ENCODE data around the gene MCOLN1. TPM values are rescaled to one million over a fixed set of nuclear protein-coding genes. Genes with fewer than 3 reads are reported as not detected.
A peak's percentile ranks its signal among the peaks of the same experiment; 100 is the strongest.
"Not testable (repeated sequence)": the region's sequence is repeated elsewhere in the genome, so short reads cannot be mapped to it uniquely, and the experiment has no call there.

Gene MCOLN1
- total and polyA plus RNA-seq, 8 donors: 13.0 to 76.6 (median 15.3) TPM

DNA sequence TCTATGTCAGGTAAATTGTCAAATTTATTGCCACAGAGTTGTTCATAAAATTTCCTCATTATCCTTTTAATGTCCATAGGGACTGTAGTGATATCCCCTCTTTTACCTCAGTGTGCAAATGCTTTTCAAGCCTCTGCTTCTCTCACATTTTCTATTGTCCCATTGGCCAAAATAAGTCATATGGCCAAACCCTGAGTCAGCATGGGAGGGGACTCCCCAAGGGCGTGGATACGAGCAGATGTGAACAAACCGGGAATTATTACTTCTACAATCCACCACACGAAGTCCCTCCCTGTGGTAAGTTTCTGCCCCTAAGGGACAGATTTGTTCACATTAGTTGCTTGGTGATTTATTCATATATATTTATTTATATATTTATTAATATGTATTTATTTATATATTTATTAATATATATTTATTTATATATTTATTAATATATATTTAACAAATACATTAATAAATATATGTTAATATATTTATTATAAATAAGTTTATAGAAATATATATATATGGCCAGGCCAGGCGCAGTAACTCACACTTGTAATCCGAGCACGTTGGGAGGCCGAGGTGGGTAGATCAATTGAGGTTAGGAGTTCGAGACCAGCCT, 53.1 kb downstream of the MCOLN1 start:
- DNase-seq (no peak), ATAC-seq (no peak)
- Histone ChIP-seq H3K36me3 (no peaks in the 10 kb centered on the region), H3K27me3 (peaks cover 0 to 5% of the 10 kb centered on the region in 2 donors), H3K9me3 (no peaks in the 10 kb centered on the region), H3K4me3 (no peak overlapping the region), H3K4me1 (no peaks in the 10 kb centered on the region), H3K27ac (no peak overlapping the region)
- TF ChIP-seq, protein P1, sequence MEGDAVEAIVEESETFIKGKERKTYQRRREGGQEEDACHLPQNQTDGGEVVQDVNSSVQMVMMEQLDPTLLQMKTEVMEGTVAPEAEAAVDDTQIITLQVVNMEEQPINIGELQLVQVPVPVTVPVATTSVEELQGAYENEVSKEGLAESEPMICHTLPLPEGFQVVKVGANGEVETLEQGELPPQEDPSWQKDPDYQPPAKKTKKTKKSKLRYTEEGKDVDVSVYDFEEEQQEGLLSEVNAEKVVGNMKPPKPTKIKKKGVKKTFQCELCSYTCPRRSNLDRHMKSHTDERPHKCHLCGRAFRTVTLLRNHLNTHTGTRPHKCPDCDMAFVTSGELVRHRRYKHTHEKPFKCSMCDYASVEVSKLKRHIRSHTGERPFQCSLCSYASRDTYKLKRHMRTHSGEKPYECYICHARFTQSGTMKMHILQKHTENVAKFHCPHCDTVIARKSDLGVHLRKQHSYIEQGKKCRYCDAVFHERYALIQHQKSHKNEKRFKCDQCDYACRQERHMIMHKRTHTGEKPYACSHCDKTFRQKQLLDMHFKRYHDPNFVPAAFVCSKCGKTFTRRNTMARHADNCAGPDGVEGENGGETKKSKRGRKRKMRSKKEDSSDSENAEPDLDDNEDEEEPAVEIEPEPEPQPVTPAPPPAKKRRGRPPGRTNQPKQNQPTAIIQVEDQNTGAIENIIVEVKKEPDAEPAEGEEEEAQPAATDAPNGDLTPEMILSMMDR (IDR thresholded peaks at IDR 0.05): no peak
- intact Hi-C loops (cut with DNase I): no loop called here

DNA sequence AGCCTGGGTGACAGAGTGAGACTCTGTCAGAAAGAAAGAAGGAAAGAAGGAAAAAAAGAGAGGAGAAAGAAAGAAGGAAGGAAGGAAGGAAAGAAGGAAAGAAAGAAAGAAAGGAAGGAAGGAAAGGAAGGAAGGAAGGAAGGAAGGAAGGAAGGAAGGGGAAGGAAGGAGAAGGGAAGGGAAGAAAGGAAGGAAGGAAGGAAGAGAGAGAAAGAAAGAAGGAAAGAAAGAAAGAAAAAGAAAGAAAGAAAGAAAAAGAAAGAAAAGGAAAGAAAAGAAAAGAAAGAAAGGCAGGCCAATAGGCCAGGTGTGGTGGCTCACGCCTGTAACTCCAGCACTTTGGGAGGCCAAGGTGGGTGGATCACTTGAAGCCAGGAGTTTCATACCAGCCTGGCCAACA, 55.0 kb downstream of the MCOLN1 start:
- H3K9me3 ChIP-seq; intact Hi-C loops (cut with DNase I); ATAC-seq; H3K4me3 ChIP-seq; H3K36me3 ChIP-seq; H3K27me3 ChIP-seq; H3K27ac ChIP-seq; H3K4me1 ChIP-seq; DNase-seq: not testable (repeated sequence)

DNA sequence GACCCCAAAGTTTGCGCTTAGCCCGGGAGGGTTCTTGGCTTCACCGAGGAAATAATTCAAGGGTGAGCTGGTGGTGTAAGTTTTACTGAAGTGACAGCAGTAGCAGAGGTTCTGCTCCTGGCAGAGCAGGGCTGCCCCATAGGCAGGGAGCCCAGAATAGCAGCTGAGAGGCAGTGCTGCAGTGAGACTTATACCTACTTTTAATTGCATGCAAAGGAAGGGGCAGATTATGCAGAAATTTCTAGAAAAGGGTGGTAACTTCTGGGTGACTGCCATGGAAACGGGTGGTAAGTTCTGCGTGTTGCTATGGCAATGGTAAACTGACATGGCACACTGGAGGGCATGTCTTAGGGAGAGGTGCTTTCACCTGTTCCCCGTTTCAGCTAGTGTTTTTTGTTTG, 55.7 kb downstream of the MCOLN1 start:
- ATAC-seq: no peak
- no peaks in the 10 kb centered on the region for H3K36me3 ChIP-seq
- no peak overlapping the region for H3K4me3 ChIP-seq
- no peaks in the 10 kb centered on the region for H3K4me1 ChIP-seq
- H3K27me3 ChIP-seq: peaks cover 0 to 5% of the 10 kb centered on the region in 2 donors
- no peaks in the 10 kb centered on the region for H3K9me3 ChIP-seq
- intact Hi-C loops (cut with DNase I): no loop called here
- TF ChIP-seq, protein P1 (IDR thresholded peaks at IDR 0.05): no peak
- H3K27ac ChIP-seq: no peak overlapping the region
- DNase-seq: no peak

DNA sequence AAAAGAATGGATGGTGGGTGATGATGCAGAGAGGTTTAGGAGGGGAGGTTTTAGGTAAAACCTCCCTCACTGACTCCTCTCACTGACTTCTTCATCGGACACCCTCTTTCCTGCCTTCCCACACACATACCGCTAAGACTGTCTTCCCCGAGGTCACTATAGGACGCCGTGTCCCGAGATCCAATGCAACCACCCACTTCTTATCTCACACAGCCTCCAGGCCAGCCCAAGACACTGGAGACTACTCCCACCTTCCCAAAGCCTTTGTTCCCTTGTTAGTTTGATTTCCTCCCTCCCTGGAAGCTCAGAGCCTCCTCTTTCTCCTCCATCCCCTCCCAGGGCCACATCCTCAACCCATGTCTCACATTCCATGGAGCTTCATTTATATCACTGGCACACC, 56.8 kb downstream of the MCOLN1 start:
- no peaks in the 10 kb centered on the region for H3K4me1 ChIP-seq
- DNase-seq (no peak), ATAC-seq (no peak)
- H3K9me3 ChIP-seq: no peaks in the 10 kb centered on the region
- H3K27me3 ChIP-seq: peaks cover 0 to 5% of the 10 kb centered on the region in 2 donors
- H3K27ac ChIP-seq: no peak overlapping the region
- intact Hi-C loops (cut with DNase I): no loop called here
- H3K4me3 ChIP-seq: no peak overlapping the region
- TF ChIP-seq, protein P1 (IDR thresholded peaks at IDR 0.05): no peak
- H3K36me3 ChIP-seq: no peaks in the 10 kb centered on the region

DNA sequence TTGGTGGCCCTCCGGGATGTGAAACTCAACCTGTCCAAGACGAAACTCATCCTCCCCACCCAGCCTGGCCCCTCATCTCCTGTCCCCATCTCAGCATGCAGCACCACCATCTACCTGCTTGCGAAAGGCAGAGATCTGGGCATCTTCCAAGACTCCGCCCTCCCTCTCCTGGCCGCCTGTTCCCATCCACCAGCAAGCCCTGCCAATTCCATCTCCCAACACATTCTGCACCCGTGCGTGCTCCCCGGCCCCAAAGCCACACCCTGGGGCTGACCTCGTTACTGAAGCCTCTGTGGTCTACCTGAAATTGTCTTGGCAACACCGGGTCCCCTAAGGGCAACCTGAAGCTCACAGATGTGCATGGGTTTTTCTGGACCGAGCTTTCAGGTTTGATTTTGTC, 60.0 kb downstream of the MCOLN1 start:
- H3K4me3 ChIP-seq: no peak overlapping the region
- H3K36me3 ChIP-seq: no peaks in the 10 kb centered on the region
- TF ChIP-seq, protein P1 (IDR thresholded peaks at IDR 0.05): no peak
- ATAC-seq: peak; percentile 36
- no peak for DNase-seq
- H3K4me1 ChIP-seq: no peaks in the 10 kb centered on the region
- no peak overlapping the region for H3K27ac ChIP-seq
- intact Hi-C loops (cut with DNase I): no loop called here
- H3K27me3 ChIP-seq: peaks cover 0 to 8% of the 10 kb centered on the region in 2 donors
- no peaks in the 10 kb centered on the region for H3K9me3 ChIP-seq

Other genes starting within 250 kb of the MCOLN1 start
- 10 to 100 TPM; 21.2 to 22.8 TPM for gene INSR, start 228.2 kb upstream of the MCOLN1 start, total RNA-seq
- gene INSR, start 228.2 kb upstream of the MCOLN1 start, polyA plus RNA-seq (ENCODE audit: insufficient read length in 6 of 6): 10 to 100 TPM; 14.0 to 18.7 (median 17.6) TPM
- 10 to 100 TPM; 42.8 to 61.2 TPM for gene ARHGEF18, start 173.7 kb upstream of the MCOLN1 start, total RNA-seq
- gene ARHGEF18, start 173.7 kb upstream of the MCOLN1 start, polyA plus RNA-seq (ENCODE audit: insufficient read length in 6 of 6): 10 to 100 TPM; 24.6 to 35.3 (median 28.7) TPM
- 1 to 10 TPM; 3.6 to 4.6 TPM for gene PEX11G, start 33.6 kb upstream of the MCOLN1 start, total RNA-seq
- gene PEX11G, start 33.6 kb upstream of the MCOLN1 start, polyA plus RNA-seq (ENCODE audit: insufficient read length in 6 of 6): 1 to 10 TPM; 2.9 to 5.4 (median 4.0) TPM
- gene ZNF358, start 6.5 kb upstream of the MCOLN1 start, total RNA-seq: 10 to 100 TPM; 46.1 to 47.6 TPM
- gene ZNF358, start 6.5 kb upstream of the MCOLN1 start, polyA plus RNA-seq (ENCODE audit: insufficient read length in 6 of 6): 10 to 100 TPM; 36.9 to 56.1 (median 44.4) TPM
- gene PNPLA6, start 13.1 kb downstream of the MCOLN1 start, total RNA-seq: 100 to 1,000 TPM; 134 to 255 TPM
- gene PNPLA6, start 13.1 kb downstream of the MCOLN1 start, polyA plus RNA-seq (ENCODE audit: insufficient read length in 6 of 6): 10 to 100 TPM; 28.7 to 48.8 (median 36.3) TPM
- gene CAMSAP3, start 73.2 kb downstream of the MCOLN1 start, total RNA-seq: 10 to 100 TPM; 20.5 to 22.3 TPM
- gene CAMSAP3, start 73.2 kb downstream of the MCOLN1 start, polyA plus RNA-seq (ENCODE audit: insufficient read length in 6 of 6): 10 to 100 TPM; 10.5 to 17.1 (median 14.1) TPM
- 10 to 100 TPM; 32.8 to 33.7 TPM for gene XAB2, start 106.9 kb downstream of the MCOLN1 start, total RNA-seq
- gene XAB2, start 106.9 kb downstream of the MCOLN1 start, polyA plus RNA-seq (ENCODE audit: insufficient read length in 6 of 6): 10 to 100 TPM; 30.5 to 38.8 (median 32.0) TPM
- 10 to 100 TPM; 92.6 to 98.6 TPM for gene PET100, start 107.2 kb downstream of the MCOLN1 start, total RNA-seq
- gene PET100, start 107.2 kb downstream of the MCOLN1 start, polyA plus RNA-seq (ENCODE audit: insufficient read length in 6 of 6): 100 to 1,000 TPM in 3 of 6 donors, 10 to 100 TPM in 3; 82.8 to 111 (median 99.0) TPM
- 1 to 10 TPM; 1.6 to 1.8 TPM for gene PCP2, start 111.1 kb downstream of the MCOLN1 start, total RNA-seq
- 1 to 10 TPM in 5 of 6 donors, under 1 TPM in 1; 0.57 to 1.6 (median 1.4) TPM for gene PCP2, start 111.1 kb downstream of the MCOLN1 start, polyA plus RNA-seq (ENCODE audit: insufficient read length in 6 of 6)
- 100 to 1,000 TPM; 153 to 277 TPM for gene STXBP2, start 114.5 kb downstream of the MCOLN1 start, total RNA-seq
- gene STXBP2, start 114.5 kb downstream of the MCOLN1 start, polyA plus RNA-seq (ENCODE audit: insufficient read length in 6 of 6): 10 to 100 TPM; 32.5 to 46.1 (median 38.9) TPM
- 10 to 100 TPM in 1 of 2 donors, 1 to 10 TPM in 1; 3.6 to 22.4 TPM for gene RETN, start 146.4 kb downstream of the MCOLN1 start, total RNA-seq
- gene RETN, start 146.4 kb downstream of the MCOLN1 start, polyA plus RNA-seq (ENCODE audit: insufficient read length in 6 of 6): 1 to 10 TPM; 1.2 to 3.9 (median 1.9) TPM
- 100 to 1,000 TPM in 1 of 2 donors, 10 to 100 TPM in 1; 26.4 to 112 TPM for gene MCEMP1, start 154.5 kb downstream of the MCOLN1 start, total RNA-seq
- gene MCEMP1, start 154.5 kb downstream of the MCOLN1 start, polyA plus RNA-seq (ENCODE audit: insufficient read length in 6 of 6): under 1 TPM; 0.32 to 0.90 (median 0.52) TPM
- gene TRAPPC5, start 158.2 kb downstream of the MCOLN1 start, total RNA-seq: 100 to 1,000 TPM; 105 to 106 TPM
- 10 to 100 TPM; 25.7 to 51.5 (median 40.3) TPM for gene TRAPPC5, start 158.2 kb downstream of the MCOLN1 start, polyA plus RNA-seq (ENCODE audit: insufficient read length in 6 of 6)
- gene FCER2, start 179.5 kb downstream of the MCOLN1 start, total RNA-seq: under 1 TPM; 0.58 to 0.73 TPM
- under 1 TPM; 0.27 to 0.61 (median 0.47) TPM for gene FCER2, start 179.5 kb downstream of the MCOLN1 start, polyA plus RNA-seq (ENCODE audit: insufficient read length in 6 of 6)
- 1 to 10 TPM; 2.1 to 2.2 TPM for gene CLEC4G, start 209.5 kb downstream of the MCOLN1 start, total RNA-seq
- gene CLEC4G, start 209.5 kb downstream of the MCOLN1 start, polyA plus RNA-seq (ENCODE audit: insufficient read length in 6 of 6): under 1 TPM in 4 of 6 donors, not detected in 2; 0.20 to 0.38 (median 0.25) TPM
- gene CD209, start 224.9 kb downstream of the MCOLN1 start, total RNA-seq: 10 to 100 TPM in 1 of 2 donors, 1 to 10 TPM in 1; 9.2 to 10.6 TPM
- gene CD209, start 224.9 kb downstream of the MCOLN1 start, polyA plus RNA-seq (ENCODE audit: insufficient read length in 6 of 6): 1 to 10 TPM; 2.9 to 4.3 (median 3.1) TPM
- 1 to 10 TPM in 1 of 2 donors, not detected in 1; 2.7 TPM for gene CLEC4M, start 240.6 kb downstream of the MCOLN1 start, total RNA-seq
- gene CLEC4M, start 240.6 kb downstream of the MCOLN1 start, polyA plus RNA-seq (ENCODE audit: insufficient read length in 6 of 6): 1 to 10 TPM in 4 of 6 donors, under 1 TPM in 2; 0.78 to 2.2 (median 1.3) TPM